GM12873 (cell line): Measurements from ENCODE around the gene OR56A4.

Experiments used
- TF ChIP-seq, protein P1 (sequence below): IDR thresholded peaks from 2 replicates; pipeline ENCODE4 v1.5.1; 2012; ENCODE audit warnings: low read depth, mild to moderate bottlenecking, moderate library complexity, low read length, control low read depth; ENCODE audit not compliant: insufficient read depth; ENCODE audit errors: missing control alignments

Gene OR56A4

DNA sequence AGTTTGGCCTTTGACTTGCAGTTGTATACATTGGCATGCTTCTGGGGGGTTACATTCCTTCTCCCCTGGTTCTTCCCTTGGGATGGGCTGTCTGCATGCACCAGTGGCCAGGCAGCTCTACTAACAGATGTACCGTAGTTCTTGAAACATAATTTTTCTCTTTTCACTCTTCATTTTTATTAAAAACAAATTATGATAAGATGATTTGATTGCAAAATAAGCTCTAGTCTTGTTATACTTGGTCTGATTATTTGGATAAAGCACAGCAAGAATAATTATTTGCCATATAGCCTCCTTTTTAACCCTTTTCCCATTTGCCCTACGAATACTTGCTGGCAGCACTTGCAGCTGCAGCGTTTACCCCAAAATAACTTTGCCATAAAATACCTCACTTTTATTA, 51.2 kb downstream of the OR56A4 start:
- TF ChIP-seq, protein P1, sequence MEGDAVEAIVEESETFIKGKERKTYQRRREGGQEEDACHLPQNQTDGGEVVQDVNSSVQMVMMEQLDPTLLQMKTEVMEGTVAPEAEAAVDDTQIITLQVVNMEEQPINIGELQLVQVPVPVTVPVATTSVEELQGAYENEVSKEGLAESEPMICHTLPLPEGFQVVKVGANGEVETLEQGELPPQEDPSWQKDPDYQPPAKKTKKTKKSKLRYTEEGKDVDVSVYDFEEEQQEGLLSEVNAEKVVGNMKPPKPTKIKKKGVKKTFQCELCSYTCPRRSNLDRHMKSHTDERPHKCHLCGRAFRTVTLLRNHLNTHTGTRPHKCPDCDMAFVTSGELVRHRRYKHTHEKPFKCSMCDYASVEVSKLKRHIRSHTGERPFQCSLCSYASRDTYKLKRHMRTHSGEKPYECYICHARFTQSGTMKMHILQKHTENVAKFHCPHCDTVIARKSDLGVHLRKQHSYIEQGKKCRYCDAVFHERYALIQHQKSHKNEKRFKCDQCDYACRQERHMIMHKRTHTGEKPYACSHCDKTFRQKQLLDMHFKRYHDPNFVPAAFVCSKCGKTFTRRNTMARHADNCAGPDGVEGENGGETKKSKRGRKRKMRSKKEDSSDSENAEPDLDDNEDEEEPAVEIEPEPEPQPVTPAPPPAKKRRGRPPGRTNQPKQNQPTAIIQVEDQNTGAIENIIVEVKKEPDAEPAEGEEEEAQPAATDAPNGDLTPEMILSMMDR, result no peak
